IMR-90 (cell line): ENCODE data around the gene UCK2.

Source experiments
- BHLHE40 ChIP-seq: fragments of 150-350 bp; IDR thresholded peaks from 2 replicates; pipeline ENCODE4 v1.6.1; 2016; ENCODE audit warnings: mild to moderate bottlenecking, low read depth, low read length
- CEBPB ChIP-seq: IDR thresholded peaks from 2 replicates; pipeline ENCODE4 v1.6.1; 2012; ENCODE audit warnings: low read depth, low read length, improper control_type of control experiment
- CHD1 ChIP-seq: IDR thresholded peaks from 2 replicates; pipeline ENCODE4 v1.6.1; 2012; ENCODE audit warnings: low read depth, low read length, improper control_type of control experiment
- CTCF ChIP-seq: conservative IDR thresholded peaks from 2 replicates; pipeline ENCODE4 v1.5.1; 2012; ENCODE audit warnings: mild to moderate bottlenecking, low read depth, low read length, improper control_type of control experiment
- FOS ChIP-seq: fragments of 150-350 bp; IDR thresholded peaks from 2 replicates; pipeline ENCODE4 v1.6.1; 2016; ENCODE audit warnings: low read depth, low read length
- MAFK ChIP-seq: IDR thresholded peaks from 2 replicates; pipeline ENCODE4 v1.6.1; 2012; ENCODE audit warnings: low read depth, low read length, improper control_type of control experiment
- MAZ ChIP-seq: IDR thresholded peaks from 2 replicates; pipeline ENCODE4 v1.6.1; 2012; ENCODE audit warnings: low read depth, mild to moderate bottlenecking, low read length, improper control_type of control experiment, moderate library complexity, borderline replicate concordance
- NFE2L2 ChIP-seq: fragments of 150-350 bp; IDR thresholded peaks from 2 replicates; pipeline ENCODE4 v1.6.1; 2016; ENCODE audit warnings: low read depth, mild to moderate bottlenecking, low read length
- POLR2A ChIP-seq: IDR thresholded peaks from 2 replicates; pipeline ENCODE4 v1.6.1; 2012; ENCODE audit warnings: mild to moderate bottlenecking, low read depth, low read length
- RAD21 ChIP-seq: IDR thresholded peaks from 2 replicates; pipeline ENCODE4 v1.6.1; 2012; ENCODE audit warnings: low read length, improper control_type of control experiment
- RCOR1 ChIP-seq: IDR thresholded peaks from 2 replicates; pipeline ENCODE4 v1.6.1; 2012; ENCODE audit warnings: mild to moderate bottlenecking, low read length, improper control_type of control experiment; ENCODE audit not compliant: insufficient replicate concordance
- RFX5 ChIP-seq: IDR thresholded peaks from 2 replicates; pipeline ENCODE4 v1.8.0; 2012; ENCODE audit warnings: low read depth, mild to moderate bottlenecking, low read length, moderate library complexity
- SMC3 ChIP-seq: fragments of 150-350 bp; IDR thresholded peaks from 2 replicates; pipeline ENCODE4 v1.6.1; 2016; ENCODE audit warnings: low read depth, mild to moderate bottlenecking, antibody characterized with exemption, low read length, moderate library complexity
- USF2 ChIP-seq: fragments of 150-350 bp; IDR thresholded peaks from 2 replicates; pipeline ENCODE4 v1.6.1; 2017; ENCODE audit warnings: mild to moderate bottlenecking, antibody characterized with exemption, low read length, low read depth

GRCh38 chr1:165873481-165873880 is 46.1 kb downstream of the UCK2 start:
- TF ChIP-seq CTCF (no peak), POLR2A (no peak), FOS (no peak), CEBPB (no peak), BHLHE40 (no peak), RCOR1 (no peak), SMC3 (no peak), MAZ (no peak), RAD21 (no peak), RFX5 (no peak), USF2 (no peak), MAFK (no peak), CHD1 (no peak), NFE2L2 (no peak)
